Transverse colon (tissue), 4 donors: ENCODE data around the gene OR6C76. TPM values are rescaled to one million over a fixed set of nuclear protein-coding genes. Genes with fewer than 3 reads are reported as not detected.

Source experiments
- DNase-seq: peaks from one replicate; pipeline ENCODE4 v3.0.0-alpha.2; 2019
- H3K27ac ChIP-seq, 4 donors: fragments of 200-600 bp; sonication (generic); 2 replicates each; pipeline ENCODE4 v1.5.1; 2016 to 2018; ENCODE audit warnings: inconsistent platforms in 4 of 4
- H3K27me3 ChIP-seq: fragments of 200-600 bp; sonication (generic); 2 replicates; pipeline ENCODE4 v1.5.1; 2017; ENCODE audit warnings: inconsistent platforms
- H3K36me3 ChIP-seq, 4 donors: fragments of 200-600 bp; sonication (generic); 2 replicates each; pipeline ENCODE4 v1.5.1; 2017 to 2019; ENCODE audit warnings: inconsistent platforms in 4 of 4
- H3K4me1 ChIP-seq, 4 donors: fragments of 200-600 bp; sonication (generic); 2 replicates each; pipeline ENCODE4 v1.5.1; 2017 to 2020; ENCODE audit warnings: inconsistent platforms in 4 of 4
- H3K4me3 ChIP-seq, 4 donors: fragments of 200-600 bp; sonication (generic); 1 replicate in 1 of 4; 2 replicates in 3 of 4; pipeline versions ENCODE4 v1.5.1 to v1.6.1; 2017 to 2019; ENCODE audit warnings: inconsistent platforms in 4 of 4
- H3K9me3 ChIP-seq, 2 donors: fragments of 200-600 bp; sonication (generic); 2 replicates each; pipeline ENCODE4 v1.5.1; 2017 to 2019; ENCODE audit warnings: inconsistent platforms in 2 of 2
- CTCF ChIP-seq, 5 experiments: fragments of 200-600 bp in 3 of 5; fragments of 450-650 bp in 2 of 5; sonication (generic) in 3 of 5; IDR thresholded peaks; 1 replicate in 2 of 5; 2 replicates in 3 of 5; pipeline ENCODE4 v1.5.1; 2016 to 2017; ENCODE audit warnings: antibody characterized with exemption in 5 of 5, inconsistent platforms in 3 of 5, mild to moderate bottlenecking in 2 of 5, moderate library complexity in 1 of 5
- EP300 ChIP-seq: sonication (generic); formaldehyde crosslinking; IDR thresholded peaks from one replicate; pipeline ENCODE4 v1.6.1; 2017; ENCODE audit warnings: antibody characterized with exemption, low read depth
- POLR2A ChIP-seq: fragments of 450-650 bp; IDR thresholded peaks from one replicate; pipeline ENCODE4 v1.6.1; 2016; ENCODE audit warnings: antibody characterized with exemption, mild to moderate bottlenecking, moderate library complexity
- POLR2AphosphoS5 ChIP-seq, 3 donors: sonication (generic); formaldehyde crosslinking; IDR thresholded peaks; one replicate each; pipeline ENCODE4 v1.6.1; 2016; ENCODE audit warnings: antibody characterized with exemption in 3 of 3
- WGBS, 2 donors: methylation state at CpG; one replicate each; pipeline ENCODE4 v1.1.5; 2018; ENCODE audit warnings: low coverage in 1 of 2; 5-methylcytosine and 5-hydroxymethylcytosine counted together
- in situ Hi-C, 4 donors: fragments of 200-750 bp; cut with MboI; loops; one replicate each; pipeline versions ENCODE4 v1.15.0 to v1.15.1; 2017; ENCODE audit warnings: low sequenced_read_pairs in 3 of 4, low pct_ligation_motif_present in 1 of 4, low pct_unique_long_range_greater_than_20kb in 1 of 4
- intact Hi-C: fragments of 100-400 bp; cut with DNase I; formaldehyde crosslinking; loops from one replicate; pipeline ENCODE4 v1.15.1; 2023; ENCODE audit warnings: low total_unique reads
- total RNA-seq, 4 donors: library from RNA; depleted of rRNA; stranded (reverse); fragments of >200 nt; gene quantifications; one replicate each; pipeline ENCODE4 v1.1.0, GENCODE V29; 2016

OR6C76 gene
- total RNA-seq, result not detected

GRCh38 chr12:55425954-55426353, at the start of gene OR6C76:
OR6C76 (plus strand) TSS chr12:55426254; CDS start chr12:55426254, 0 bp downstream.
- no peak for DNase-seq
- Histone ChIP-seq H3K4me3 (no peak within 1 kb of the TSS), H3K4me1 (no peaks in the 10 kb centered on the region), H3K9me3 (no peaks in the 10 kb centered on the region), H3K27me3 (no peaks in the 10 kb centered on the region), H3K36me3 (no peaks in the 10 kb centered on the region), H3K27ac (no peak within 1 kb of the TSS)
- in situ Hi-C loops (no loop called here), intact Hi-C loops (no loop called here)
- WGBS, 2 donors, result 86 to 89% methylated on average over 4 of the region's 4 CpGs
- TF ChIP-seq POLR2AphosphoS5 (IDR thresholded peaks at IDR 0.05), result no peak
- no peak for TF ChIP-seq CTCF (IDR thresholded peaks at IDR 0.05)
- TF ChIP-seq POLR2A, result no peak
- no peak for TF ChIP-seq EP300

- Histone ChIP-seq H3K4me3 (no peak overlapping the region), H3K27ac (no peak overlapping the region), H3K4me1 (no peaks in the 10 kb centered on the region), H3K27me3 (no peaks in the 10 kb centered on the region), H3K36me3 (no peaks in the 10 kb centered on the region), H3K9me3 (no peaks in the 10 kb centered on the region)
- DNase-seq, result no peak
- intact Hi-C loops, result no loop called here
- TF ChIP-seq CTCF (IDR thresholded peaks at IDR 0.05) (no peak), POLR2AphosphoS5 (IDR thresholded peaks at IDR 0.05) (no peak), POLR2A (no peak), EP300 (no peak)
- in situ Hi-C loops, result no loop called here
Observed at GRCh38 chr12:55385891-55386290, 40.2 kb upstream of the OR6C76 start.

- Histone ChIP-seq H3K9me3 (no peaks in the 10 kb centered on the region), H3K4me3 (no peak overlapping the region), H3K4me1 (no peaks in the 10 kb centered on the region), H3K27me3 (no peaks in the 10 kb centered on the region), H3K36me3 (no peaks in the 10 kb centered on the region), H3K27ac (no peak overlapping the region)
- TF ChIP-seq CTCF (IDR thresholded peaks at IDR 0.05), result no peak
- no peak for TF ChIP-seq EP300
- TF ChIP-seq POLR2AphosphoS5 (IDR thresholded peaks at IDR 0.05), result no peak
- TF ChIP-seq POLR2A, result no peak
- DNase-seq, result no peak
- intact Hi-C loops, result no loop called here
- WGBS, 2 donors, result 44 to 90% methylated on average over 2 to 22 of the region's 23 CpGs
- in situ Hi-C loops, result no loop called here
Observed at GRCh38 chr12:55392032-55392795, 33.8 kb upstream of the OR6C76 start.

- H3K27me3 ChIP-seq, result peaks cover 4% of the 10 kb centered on the region
- in situ Hi-C loops, result no loop called here
- no peak for DNase-seq
- no peaks in the 10 kb centered on the region for H3K9me3 ChIP-seq
- H3K4me3 ChIP-seq, result no peak overlapping the region
- 75 to 80% methylated on average over 1 of the region's 1 CpG for WGBS, 2 donors
- intact Hi-C loops, result no loop called here
- H3K36me3 ChIP-seq, result no peaks in the 10 kb centered on the region
- TF ChIP-seq CTCF (IDR thresholded peaks at IDR 0.05), result no peak
- TF ChIP-seq POLR2A, result no peak
- TF ChIP-seq EP300, result no peak
- no peak for TF ChIP-seq POLR2AphosphoS5 (IDR thresholded peaks at IDR 0.05)
- no peak overlapping the region for H3K27ac ChIP-seq
- no peaks in the 10 kb centered on the region for H3K4me1 ChIP-seq
Observed at GRCh38 chr12:55396326-55396725, 29.7 kb upstream of the OR6C76 start.
